PC-9 (cell line): Measurements from ENCODE around the gene PRXL2A. TPM values are rescaled to one million over a fixed set of nuclear protein-coding genes. Genes with fewer than 3 reads are reported as not detected.

Experiments
- BruUV-seq: library from RNA; stranded (reverse); fragments of 400-500 nt; replicated peaks from 2 replicates; lab custom pipeline; 2021; lab: Mats Ljungman, UMichigan
- CTCF ChIA-PET: fragments of 300-600 bp; sonication (Branson Sonifier 250); formaldehyde crosslinking; loops from one replicate; lab custom pipeline; 2022; ENCODE audit warnings: antibody characterized with exemption; lab: Charles Lee
- POLR2A ChIA-PET: fragments of 300-600 bp; sonication (Branson Sonifier 250); formaldehyde crosslinking; loops from one replicate; lab custom pipeline; 2022; ENCODE audit warnings: antibody characterized with exemption; ENCODE audit not compliant: unreplicated experiment; lab: Charles Lee
- DNase-seq, 2 experiments: peaks; one replicate each; pipeline versions ENCODE4 v3.0.0 to v3.0.0-alpha.2; 2015 to 2022; ENCODE audit warnings: mixed read lengths in 1 of 2
- H2AFZ ChIP-seq: fragments of 200-600 bp; sonication (generic); 2 replicates; pipeline ENCODE4 v1.8.1; 2017; ENCODE audit warnings: antibody characterized with exemption
- H3F3A ChIP-seq: fragments of 200-600 bp; sonication (generic); 2 replicates; pipeline ENCODE4 v1.8.1; 2017; ENCODE audit warnings: antibody characterized with exemption, mild to moderate bottlenecking, low read depth; ENCODE audit not compliant: insufficient read depth
- H3K27ac ChIP-seq: fragments of 200-600 bp; sonication (generic); 2 replicates; pipeline ENCODE4 v1.6.1; 2016; ENCODE audit warnings: mixed run types
- H3K27me3 ChIP-seq: fragments of 200-600 bp; sonication (generic); 2 replicates; pipeline ENCODE4 v1.6.1; 2016; ENCODE audit warnings: low read depth, mixed run types; ENCODE audit not compliant: insufficient read depth
- H3K36me3 ChIP-seq: fragments of 200-600 bp; sonication (generic); 2 replicates; pipeline ENCODE4 v1.6.1; 2016; ENCODE audit warnings: low read depth, mixed run types
- H3K4me1 ChIP-seq: fragments of 200-600 bp; sonication (generic); replicated peaks from 2 replicates; pipeline ENCODE4 v1.6.1; 2016; ENCODE audit warnings: mixed run types; ENCODE audit not compliant: insufficient read depth
- H3K4me2 ChIP-seq: fragments of 200-600 bp; sonication (generic); 2 replicates; pipeline ENCODE4 v1.6.1; 2017; ENCODE audit warnings: mixed run types
- H3K4me3 ChIP-seq: fragments of 200-600 bp; sonication (generic); 2 replicates; pipeline ENCODE4 v1.6.1; 2016; ENCODE audit warnings: mixed run types
- H3K79me2 ChIP-seq: fragments of 200-600 bp; sonication (generic); 2 replicates; pipeline ENCODE4 v1.6.1; 2017; ENCODE audit warnings: low read depth, mixed run types
- H3K9me2 ChIP-seq: fragments of 200-600 bp; sonication (generic); 2 replicates; pipeline ENCODE4 v1.8.1; 2017; ENCODE audit warnings: mild to moderate bottlenecking; ENCODE audit not compliant: insufficient read depth
- H3K9me3 ChIP-seq: fragments of 200-600 bp; sonication (generic); 2 replicates; pipeline ENCODE4 v1.8.1; 2016; ENCODE audit warnings: low read depth; ENCODE audit not compliant: insufficient read depth
- H4K20me1 ChIP-seq: fragments of 200-600 bp; sonication (generic); 2 replicates; pipeline ENCODE4 v1.8.1; 2017; ENCODE audit not compliant: insufficient read depth
- EZH2 ChIP-seq: fragments of 200-600 bp; sonication (generic); IDR thresholded peaks from 2 replicates; pipeline ENCODE4 v1.8.0; 2017; ENCODE audit warnings: antibody characterized with exemption, low read depth
- intact Hi-C: fragments of 100-400 bp; cut with micrococcal nuclease; formaldehyde crosslinking; loops from one replicate; pipeline ENCODE4 v1.10.0; 2022; ENCODE audit not compliant: unreplicated experiment
- total RNA-seq: library from RNA; stranded (reverse); gene quantifications from 2 replicates; pipeline ENCODE4 v1.2.3, GENCODE V29; 2021
- TF ChIP-seq, protein P1 (sequence below): fragments of 200-600 bp; sonication (generic); conservative IDR thresholded peaks from 2 replicates; pipeline ENCODE4 v1.6.1; 2017; ENCODE audit warnings: mixed run types, antibody characterized with exemption, mild to moderate bottlenecking, moderate library complexity

PRXL2A gene
- total RNA-seq, 1 experiment from 2014 or later: 88.7 TPM

DNA sequence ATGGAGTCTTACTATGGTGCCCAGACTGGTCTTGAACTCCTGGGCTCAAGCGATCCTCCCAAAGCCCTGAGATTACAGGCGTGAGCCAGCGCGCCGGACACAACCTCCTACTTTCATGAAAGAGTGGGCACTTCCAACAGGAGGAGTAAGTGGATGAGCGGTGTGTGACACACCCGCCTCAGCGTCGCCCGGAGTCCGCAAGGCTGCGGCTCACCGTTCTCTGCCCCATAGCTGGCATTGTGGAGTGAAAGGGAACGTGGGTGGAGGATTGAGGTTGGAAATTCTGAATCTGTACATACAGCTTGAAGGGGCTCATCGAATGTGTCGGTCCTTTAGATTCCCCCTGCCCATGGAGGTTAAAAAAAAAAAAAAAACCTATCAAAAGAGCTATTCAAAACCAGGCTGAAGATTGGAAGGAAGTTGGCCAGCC is 524 bp upstream of the PRXL2A start:
- TSS peak; percentile 99 for BruUV-seq
- TF ChIP-seq EZH2: no peak
- TF ChIP-seq, protein P1, sequence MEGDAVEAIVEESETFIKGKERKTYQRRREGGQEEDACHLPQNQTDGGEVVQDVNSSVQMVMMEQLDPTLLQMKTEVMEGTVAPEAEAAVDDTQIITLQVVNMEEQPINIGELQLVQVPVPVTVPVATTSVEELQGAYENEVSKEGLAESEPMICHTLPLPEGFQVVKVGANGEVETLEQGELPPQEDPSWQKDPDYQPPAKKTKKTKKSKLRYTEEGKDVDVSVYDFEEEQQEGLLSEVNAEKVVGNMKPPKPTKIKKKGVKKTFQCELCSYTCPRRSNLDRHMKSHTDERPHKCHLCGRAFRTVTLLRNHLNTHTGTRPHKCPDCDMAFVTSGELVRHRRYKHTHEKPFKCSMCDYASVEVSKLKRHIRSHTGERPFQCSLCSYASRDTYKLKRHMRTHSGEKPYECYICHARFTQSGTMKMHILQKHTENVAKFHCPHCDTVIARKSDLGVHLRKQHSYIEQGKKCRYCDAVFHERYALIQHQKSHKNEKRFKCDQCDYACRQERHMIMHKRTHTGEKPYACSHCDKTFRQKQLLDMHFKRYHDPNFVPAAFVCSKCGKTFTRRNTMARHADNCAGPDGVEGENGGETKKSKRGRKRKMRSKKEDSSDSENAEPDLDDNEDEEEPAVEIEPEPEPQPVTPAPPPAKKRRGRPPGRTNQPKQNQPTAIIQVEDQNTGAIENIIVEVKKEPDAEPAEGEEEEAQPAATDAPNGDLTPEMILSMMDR: peak; percentile 27; the same call in 1 of the 2 replicates
- H3K9me2 ChIP-seq: no peaks in the 10 kb centered on the region
- POLR2A ChIA-PET: interaction anchor here (0.6 to 1.8 kb wide), 12 partner anchors 27 to 1050 kb away, joined by 3 to 45 read pairs (median 6); no protein-coding TSS in a partner anchor
- peak overlapping the region; percentile 67 for H3K27ac ChIP-seq
- no peaks in the 10 kb centered on the region for H3K9me3 ChIP-seq
- no peaks in the 10 kb centered on the region for H3K36me3 ChIP-seq
- H3F3A ChIP-seq: peaks cover 20% of the 10 kb centered on the region; the same call in 1 of the 2 replicates
- no peaks in the 10 kb centered on the region; the same call in 1 of the 2 replicates for H4K20me1 ChIP-seq
- peak; percentile 67 to 76 for DNase-seq
- H3K4me1 ChIP-seq: peaks cover 24% of the 10 kb centered on the region
- peak overlapping the region; percentile 84 for H3K4me2 ChIP-seq
- peak overlapping the region; percentile 92 for H2AFZ ChIP-seq
- intact Hi-C loops: loop anchor here (1.0 to 2.0 kb wide), 3 partner anchors 21 to 97 kb away; no protein-coding TSS in a partner anchor
- CTCF ChIA-PET: interaction anchor here (0.6 to 1.0 kb wide), 5 partner anchors 36 to 129 kb away, joined by 3 to 6 read pairs (median 5); no protein-coding TSS in a partner anchor
- peak overlapping the region; percentile 87 for H3K4me3 ChIP-seq
- H3K79me2 ChIP-seq: peaks cover 35% of the 10 kb centered on the region
- H3K27me3 ChIP-seq: no peaks in the 10 kb centered on the region

DNA sequence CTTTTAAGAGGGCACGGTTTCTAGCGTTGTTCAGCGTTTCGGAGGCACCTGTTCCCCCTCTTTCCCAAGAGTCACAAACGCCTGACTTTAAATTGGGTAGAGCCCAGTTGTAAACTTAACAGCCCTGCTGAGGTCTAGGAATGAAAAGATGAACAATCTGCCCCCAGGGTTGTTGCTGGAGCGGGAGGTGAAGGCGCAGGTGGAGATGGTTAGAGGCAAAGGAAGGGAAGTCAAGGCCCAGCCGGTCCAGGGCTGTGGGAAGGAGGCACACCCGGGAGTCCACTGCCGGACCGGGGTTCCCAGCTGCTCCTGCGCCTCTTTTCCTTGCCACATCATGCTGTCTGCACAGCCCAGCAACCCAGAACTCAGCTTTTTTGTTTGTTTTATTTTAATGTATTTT is 770 bp downstream of the PRXL2A start:
- no peak overlapping the region for H3K27ac ChIP-seq
- peak overlapping the region; percentile 87 for H3K4me3 ChIP-seq
- ChIA-PET POLR2A (no interaction called here), CTCF (no interaction called here)
- peak overlapping the region; percentile 84 for H3K4me2 ChIP-seq
- no peaks in the 10 kb centered on the region for H3K36me3 ChIP-seq
- H3K27me3 ChIP-seq: no peaks in the 10 kb centered on the region
- H3F3A ChIP-seq: peaks cover 20% of the 10 kb centered on the region; the same call in 1 of the 2 replicates
- peaks cover 46% of the 10 kb centered on the region for H3K79me2 ChIP-seq
- H2AFZ ChIP-seq: peak overlapping the region; percentile 92
- no peaks in the 10 kb centered on the region for H3K9me3 ChIP-seq
- intact Hi-C loops: loop anchor here (2.0 kb wide), 1 partner anchor 20 kb away; no protein-coding TSS in a partner anchor
- no peaks in the 10 kb centered on the region for H3K9me2 ChIP-seq
- peaks cover 24% of the 10 kb centered on the region for H3K4me1 ChIP-seq
- BruUV-seq: TSS peak; percentile 44
- H4K20me1 ChIP-seq: peaks cover 5% of the 10 kb centered on the region
- no peak for TF ChIP-seq EZH2
- TF ChIP-seq, protein P1: no peak
- DNase-seq: no peak

DNA sequence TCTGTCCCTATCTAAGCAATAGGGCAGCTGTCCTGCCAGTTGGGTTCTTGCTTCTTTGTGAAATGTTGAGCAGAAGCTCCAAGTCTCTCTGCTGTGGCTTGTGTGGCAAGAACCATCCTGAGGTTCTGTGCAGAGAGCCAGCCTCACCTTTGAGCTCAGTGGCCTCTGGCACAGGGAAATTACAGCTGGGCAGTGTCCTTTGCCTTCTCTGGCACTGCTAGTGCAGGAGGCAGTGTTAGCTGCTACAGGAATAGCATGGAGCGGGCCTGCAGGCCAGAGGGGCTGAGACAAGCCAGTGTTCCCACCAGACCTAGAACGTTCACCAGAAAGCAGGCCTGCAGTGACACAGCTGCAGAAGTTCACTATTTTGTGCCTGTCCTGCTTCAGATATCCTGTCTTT is 1.8 kb downstream of the PRXL2A start:
- H3K4me2 ChIP-seq: peak overlapping the region; percentile 84
- no TSS peak for BruUV-seq
- POLR2A ChIA-PET: no interaction called here

More for the DNA sequence above, 1.8 kb downstream of the PRXL2A start:
- Histone ChIP-seq H3F3A (peaks cover 20% of the 10 kb centered on the region; the same call in 1 of the 2 replicates), H3K4me3 (peak overlapping the region; percentile 87; the same call in 1 of the 2 replicates), H3K27me3 (no peaks in the 10 kb centered on the region), H3K27ac (no peak overlapping the region), H4K20me1 (peaks cover 8% of the 10 kb centered on the region), H3K4me1 (peaks cover 24% of the 10 kb centered on the region), H3K36me3 (no peaks in the 10 kb centered on the region), H3K9me2 (no peaks in the 10 kb centered on the region), H3K9me3 (no peaks in the 10 kb centered on the region), H2AFZ (no peak overlapping the region), H3K79me2 (peaks cover 49% of the 10 kb centered on the region)
- no peak for DNase-seq
- intact Hi-C loops: no loop called here
- no peak for TF ChIP-seq EZH2
- TF ChIP-seq, protein P1: no peak
- CTCF ChIA-PET: no interaction called here
